ENCODE results near the gene SEMA5A.

DNA sequence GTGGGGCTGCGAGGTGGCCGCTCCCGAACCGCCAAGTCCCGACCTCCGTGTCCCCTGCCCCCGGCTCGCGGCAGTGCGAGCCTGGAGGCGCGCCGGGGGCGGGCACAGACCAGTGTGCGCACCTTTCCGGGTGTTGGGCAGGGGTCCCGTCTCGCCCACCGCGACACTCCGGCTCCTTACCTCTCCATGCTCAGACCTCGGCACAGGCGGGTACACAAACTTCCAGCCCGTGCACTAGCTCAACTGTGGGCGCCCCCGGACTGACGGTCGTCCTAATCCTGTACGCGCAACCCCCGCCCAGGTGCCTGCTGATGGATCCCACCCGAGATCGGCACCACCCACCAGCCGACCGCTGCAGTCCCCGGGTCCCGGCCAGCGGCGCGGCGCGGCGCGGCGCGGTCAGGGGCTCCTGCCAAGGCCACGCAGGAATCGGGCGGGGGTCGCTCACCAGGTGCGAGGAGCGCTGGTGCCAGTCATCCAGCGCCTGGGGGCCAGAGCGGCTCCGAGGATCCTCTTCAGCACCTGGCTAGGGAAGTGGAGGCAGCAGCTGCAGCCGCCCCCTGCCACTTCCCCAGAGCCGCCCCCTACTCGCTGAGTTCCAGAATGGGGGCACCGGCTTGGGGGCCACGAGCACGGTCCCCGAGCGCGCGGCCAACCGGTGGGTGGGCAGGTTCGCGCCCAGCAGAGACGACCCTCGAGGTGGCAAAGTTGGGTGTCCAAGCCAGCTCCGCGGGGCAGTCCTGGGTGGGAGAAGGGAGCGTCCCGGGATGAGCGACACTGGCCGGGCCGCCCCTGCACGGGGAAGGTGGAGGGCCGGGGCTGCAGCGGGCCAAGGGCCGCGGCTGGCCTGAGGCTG, 511 bp downstream of the SEMA5A start:
- no peak for TF ChIP-seq POLR2A (IDR thresholded peaks at IDR 0.05)
- TF ChIP-seq, protein P1, sequence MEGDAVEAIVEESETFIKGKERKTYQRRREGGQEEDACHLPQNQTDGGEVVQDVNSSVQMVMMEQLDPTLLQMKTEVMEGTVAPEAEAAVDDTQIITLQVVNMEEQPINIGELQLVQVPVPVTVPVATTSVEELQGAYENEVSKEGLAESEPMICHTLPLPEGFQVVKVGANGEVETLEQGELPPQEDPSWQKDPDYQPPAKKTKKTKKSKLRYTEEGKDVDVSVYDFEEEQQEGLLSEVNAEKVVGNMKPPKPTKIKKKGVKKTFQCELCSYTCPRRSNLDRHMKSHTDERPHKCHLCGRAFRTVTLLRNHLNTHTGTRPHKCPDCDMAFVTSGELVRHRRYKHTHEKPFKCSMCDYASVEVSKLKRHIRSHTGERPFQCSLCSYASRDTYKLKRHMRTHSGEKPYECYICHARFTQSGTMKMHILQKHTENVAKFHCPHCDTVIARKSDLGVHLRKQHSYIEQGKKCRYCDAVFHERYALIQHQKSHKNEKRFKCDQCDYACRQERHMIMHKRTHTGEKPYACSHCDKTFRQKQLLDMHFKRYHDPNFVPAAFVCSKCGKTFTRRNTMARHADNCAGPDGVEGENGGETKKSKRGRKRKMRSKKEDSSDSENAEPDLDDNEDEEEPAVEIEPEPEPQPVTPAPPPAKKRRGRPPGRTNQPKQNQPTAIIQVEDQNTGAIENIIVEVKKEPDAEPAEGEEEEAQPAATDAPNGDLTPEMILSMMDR (IDR thresholded peaks at IDR 0.05), result no peak
